Keratinocyte (primary cell): Measurements from ENCODE around the gene CHMP1B. TPM values are rescaled to one million over a fixed set of nuclear protein-coding genes. Genes with fewer than 3 reads are reported as not detected.
"Not testable (repeated sequence)": the region's sequence is repeated elsewhere in the genome, so short reads cannot be mapped to it uniquely, and the experiment has no call there.

Experiments
- DNase-seq: peaks from one replicate; pipeline ENCODE4 v3.0.0-alpha.2; 2011; ENCODE audit warnings: low read depth, missing footprints, low spot score
- FAIRE-seq: peaks from 2 replicates; lab custom pipeline; 2011; peaks lifted over from hg19 to GRCh38; lab: Jason Lieb, UNC
- H2AFZ ChIP-seq: 2 replicates; pipeline ENCODE4 v1.6.0; 2012; ENCODE audit warnings: low read length, control low read depth, inconsistent platforms; ENCODE audit not compliant: control insufficient read depth
- H3K27ac ChIP-seq: 2 replicates; pipeline ENCODE4 v1.5.1; 2011; ENCODE audit warnings: low read length; ENCODE audit not compliant: control insufficient read depth, insufficient read depth
- H3K27me3 ChIP-seq: 3 replicates; pipeline ENCODE4 v1.6.0; 2011; ENCODE audit warnings: low read length; ENCODE audit not compliant: control insufficient read depth, insufficient read depth; ENCODE audit errors: extremely low read depth
- H3K36me3 ChIP-seq, 2 experiments: 2 replicates in 1 of 2; 3 replicates in 1 of 2; pipeline ENCODE4 v1.5.1; 2011; ENCODE audit warnings: low read length in 2 of 2, mild to moderate bottlenecking in 1 of 2; ENCODE audit not compliant: control insufficient read depth in 2 of 2, insufficient read depth in 2 of 2; ENCODE audit errors: extremely low read depth in 1 of 2
- H3K4me1 ChIP-seq: 3 replicates; pipeline ENCODE4 v1.5.1; 2011; ENCODE audit warnings: low read length; ENCODE audit not compliant: control insufficient read depth, insufficient read depth; ENCODE audit errors: extremely low read depth
- H3K4me2 ChIP-seq: 3 replicates; pipeline ENCODE4 v1.6.0; 2011; ENCODE audit warnings: low read depth, low read length; ENCODE audit not compliant: control insufficient read depth, insufficient read depth; ENCODE audit errors: extremely low read depth
- H3K4me3 ChIP-seq, 3 experiments: fragments of 200-600 bp in 1 of 3; sonication (generic) in 1 of 3; 2 replicates in 2 of 3; 3 replicates in 1 of 3; pipeline ENCODE4 v1.5.1; 2011 to 2016; ENCODE audit warnings: low read length in 3 of 3, mild to moderate bottlenecking in 3 of 3, control low read depth in 2 of 3, inconsistent platforms in 1 of 3, low read depth in 1 of 3, mixed read lengths in 1 of 3, mixed run types in 1 of 3, moderate library complexity in 1 of 3; ENCODE audit not compliant: control insufficient read depth in 2 of 3, insufficient read depth in 2 of 3; ENCODE audit errors: extremely low read depth in 1 of 3
- H3K79me2 ChIP-seq: 2 replicates; pipeline ENCODE4 v1.6.0; 2012; ENCODE audit warnings: low read length; ENCODE audit not compliant: control insufficient read depth, insufficient read depth
- H3K9ac ChIP-seq: 3 replicates; pipeline ENCODE4 v1.6.0; 2011; ENCODE audit warnings: low read length; ENCODE audit not compliant: control insufficient read depth, insufficient read depth; ENCODE audit errors: extremely low read depth
- H3K9me1 ChIP-seq: 3 replicates; pipeline ENCODE4 v1.6.0; 2011; ENCODE audit warnings: low read length; ENCODE audit not compliant: control insufficient read depth, insufficient read depth; ENCODE audit errors: extremely low read depth
- H3K9me3 ChIP-seq: 2 replicates; pipeline ENCODE4 v1.5.1; 2012; ENCODE audit warnings: low read depth, low read length; ENCODE audit not compliant: control insufficient read depth
- H4K20me1 ChIP-seq: 3 replicates; pipeline ENCODE4 v1.6.0; 2011; ENCODE audit warnings: low read length; ENCODE audit not compliant: control insufficient read depth, insufficient read depth; ENCODE audit errors: extremely low read depth
- CTCF ChIP-seq, 3 experiments: IDR thresholded peaks in 1 of 3; conservative IDR thresholded peaks in 1 of 3; optimal IDR thresholded peaks in 1 of 3; 2 replicates in 2 of 3; 3 replicates in 1 of 3; pipeline versions ENCODE3 to v1.5.1; 2011; ENCODE audit warnings: low read length in 3 of 3, mild to moderate bottlenecking in 3 of 3, moderate library complexity in 2 of 3, control low read depth in 1 of 3, inconsistent platforms in 1 of 3; ENCODE audit not compliant: insufficient read depth in 2 of 3; ENCODE audit errors: extremely low read depth in 1 of 3
- EZH2 ChIP-seq: IDR thresholded peaks from one replicate; pipeline ENCODE4 v1.6.1; 2012; ENCODE audit warnings: inconsistent platforms, mild to moderate bottlenecking, low read length, moderate library complexity
- dilution Hi-C: fragments of 300-500 bp; cut with MboI; formaldehyde crosslinking; loops from one replicate; pipeline ENCODE4 v1.7.0; 2020; ENCODE audit warnings: low sequenced_read_pairs; ENCODE audit not compliant: extremely low pct_ligation_motif_present
- polyA plus RNA-seq, 5 experiments: library from polyadenylated mRNA; depleted of rRNA in 3 of 5; stranded (reverse) in 3 of 5; stranded (forward) in 1 of 5; unstranded in 1 of 5; fragments of >200 nt; gene quantifications; 1 replicate in 1 of 5; 2 replicates in 3 of 5; 3 replicates in 1 of 5; pipeline versions ENCODE4 v1.2.1 to v1.2.3, GENCODE V29; 2011 to 2012; ENCODE audit warnings: missing spikeins in 2 of 5, low read depth in 1 of 5, low replicate concordance in 1 of 5

The CHMP1B gene
- polyA plus RNA-seq, 1 donor (not counting 4 experiments of a cell fraction or from before 2014, with no cell fraction given), result 54.7 TPM

GRCh38 chr18:11850821-11851145 lies 430 bp upstream of the CHMP1B start:
- H3K4me3 ChIP-seq, result peak overlapping the region; percentile 61 to 100 (median 99)
- no peaks in the 10 kb centered on the region for H3K9me1 ChIP-seq
- peak overlapping the region; percentile 91 for H3K4me2 ChIP-seq
- H3K27ac ChIP-seq, result peak overlapping the region; percentile 100
- no peak for TF ChIP-seq CTCF (optimal IDR thresholded peaks at IDR 0.05 in 1 of 3, IDR thresholded peaks at IDR 0.05 in 1 of 3, conservative IDR thresholded peaks at IDR 0.05 in 1 of 3; ENCODE audit: extremely low read depth in 1 of 3, insufficient read depth in 2 of 3, low read length in 3 of 3)
- no peak for TF ChIP-seq EZH2
- peaks cover 24% of the 10 kb centered on the region for H3K4me1 ChIP-seq
- FAIRE-seq (no peak), DNase-seq (no peak)
- H3K27me3 ChIP-seq, result no peaks in the 10 kb centered on the region
- no peak overlapping the region for H2AFZ ChIP-seq
- peaks cover 29% of the 10 kb centered on the region for H3K79me2 ChIP-seq
- peak overlapping the region; percentile 100 for H3K9ac ChIP-seq
- no peaks in the 10 kb centered on the region for H4K20me1 ChIP-seq
- dilution Hi-C loops, result no loop called here
- H3K9me3 ChIP-seq, result no peaks in the 10 kb centered on the region
- peaks cover 0 to 1% of the 10 kb centered on the region in 2 experiments for H3K36me3 ChIP-seq

GRCh38 chr18:11851806-11852337 lies 659 bp downstream of the CHMP1B start:
- Histone ChIP-seq H2AFZ (no peak overlapping the region), H3K9me3 (no peaks in the 10 kb centered on the region), H3K9ac (peak overlapping the region; percentile 100), H3K36me3 (peaks cover 1 to 3% of the 10 kb centered on the region in 2 experiments), H3K4me1 (peaks cover 32% of the 10 kb centered on the region), H3K4me3 (peak overlapping the region; percentile 61 to 100 (median 99)), H3K4me2 (peak overlapping the region; percentile 91), H3K27ac (peak overlapping the region; percentile 100), H3K79me2 (peaks cover 31% of the 10 kb centered on the region), H3K27me3 (no peaks in the 10 kb centered on the region), H3K9me1 (no peaks in the 10 kb centered on the region), H4K20me1 (no peaks in the 10 kb centered on the region)
- no peak for TF ChIP-seq EZH2
- no peak for TF ChIP-seq CTCF (optimal IDR thresholded peaks at IDR 0.05 in 1 of 3, IDR thresholded peaks at IDR 0.05 in 1 of 3, conservative IDR thresholded peaks at IDR 0.05 in 1 of 3; ENCODE audit: extremely low read depth in 1 of 3, insufficient read depth in 2 of 3, low read length in 3 of 3)
- dilution Hi-C loops, result no loop called here
- no peak for FAIRE-seq
- DNase-seq, result no peak

GRCh38 chr18:11854554-11854953 lies 3.3 kb downstream of the CHMP1B start:
- H3K4me3 ChIP-seq, DNase-seq, H3K9ac ChIP-seq, H3K27ac ChIP-seq, H3K27me3 ChIP-seq, H4K20me1 ChIP-seq, dilution Hi-C loops, H2AFZ ChIP-seq, H3K4me2 ChIP-seq, H3K9me1 ChIP-seq, H3K9me3 ChIP-seq, FAIRE-seq, H3K36me3 ChIP-seq: not testable (repeated sequence)
- H3K4me1 ChIP-seq, result peaks cover 55% of the 10 kb centered on the region
- peaks cover 31% of the 10 kb centered on the region for H3K79me2 ChIP-seq
